ENCODE measurements around the gene PLA2G2E. TPM values are rescaled to one million over a fixed set of nuclear protein-coding genes. Genes with fewer than 3 reads are reported as not detected.

PLA2G2E gene
- total RNA-seq, 4 donors from 2014 or later = 2.1 TPM; not detected in 3

GRCh38 chr1:19872190-19872589, 51.2 kb downstream of the PLA2G2E start:
- Histone ChIP-seq H3K4me3 (no peak overlapping the region), H3K9me3 (no peaks in the 10 kb centered on the region), H3K4me1 (no peaks in the 10 kb centered on the region), H3K36me3 (no peaks in the 10 kb centered on the region), H3K27me3 (peaks cover 19% of the 10 kb centered on the region), H3K27ac (no peak overlapping the region)
- DNase-seq (ENCODE audit: low spot score in 2 of 2) = no peak
- no peak for TF ChIP-seq POLR2A (IDR thresholded peaks at IDR 0.05)
- no peak for TF ChIP-seq EP300 (IDR thresholded peaks at IDR 0.05)
- no peak for TF ChIP-seq CTCF (IDR thresholded peaks at IDR 0.05)
- no peak for TF ChIP-seq POLR2AphosphoS5 (IDR thresholded peaks at IDR 0.05)
- 43% methylated on average over 7 of the region's 7 CpGs for WGBS

Other genes starting within 250 kb of the PLA2G2E start
- gene TMCO4, start 123.7 kb downstream of the PLA2G2E start, total RNA-seq = 10 to 100 TPM; 11.6 to 23.8 (median 15.0) TPM
- gene RNF186, start 108.3 kb downstream of the PLA2G2E start, total RNA-seq = under 1 TPM in 1 of 4 donors, not detected in 3; 0.51 TPM
- 10 to 100 TPM in 2 of 4 donors, 1 to 10 TPM in 2; 5.1 to 11.8 (median 8.8) TPM for gene OTUD3, start 41.2 kb downstream of the PLA2G2E start, total RNA-seq
- 10 to 100 TPM in 3 of 4 donors, 1 to 10 TPM in 1; 6.4 to 69.0 (median 26.7) TPM for gene PLA2G2A, start 56.0 kb upstream of the PLA2G2E start, total RNA-seq
- 1 to 10 TPM in 1 of 4 donors, under 1 TPM in 1, not detected in 2; 0.79 to 4.2 TPM for gene PLA2G5, start 146.6 kb upstream of the PLA2G2E start, total RNA-seq
- gene PLA2G2D, start 195.9 kb upstream of the PLA2G2E start, total RNA-seq = not detected
- 10 to 100 TPM; 11.9 to 33.8 (median 16.7) TPM for gene PLA2G2F, start 215.7 kb upstream of the PLA2G2E start, total RNA-seq

All from suprapubic skin (tissue), 4 donors.